Activated CD8-positive, alpha-beta T cell treated with anti-CD3 and anti-CD28 coated beads, Interleukin-2, amount 10 ng/mL, durations not matched to agents 7 days and 5 days (primary cell): ENCODE measurements around the gene ANXA8. TPM values are rescaled to one million over a fixed set of nuclear protein-coding genes. Genes with fewer than 3 reads are reported as not detected.

ENCODE experiments used
- ATAC-seq: fragments of 150-1000 bp; cut with Tn5 transposase; one replicate; pipeline ENCODE4 v1.10.0; 2021; ENCODE audit warnings: moderate library complexity
- CTCF ChIA-PET: fragments of 350-600 bp; sonication (Branson Sonifier 250); formaldehyde crosslinking; loops from one replicate; lab custom pipeline; 2021; ENCODE audit warnings: antibody characterized with exemption; lab: Charles Lee
- POLR2A ChIA-PET: fragments of 350-600 bp; sonication (Branson Sonifier 250); formaldehyde crosslinking; loops from one replicate; lab custom pipeline; 2021; ENCODE audit warnings: antibody characterized with exemption; lab: Charles Lee
- DNase-seq: peaks from one replicate; pipeline ENCODE4 v3.0.0-alpha.2; 2020
- H3K27ac Mint-ChIP-seq: one replicate; pipeline ENCODE4 v1.8.0; 2021; ENCODE audit warnings: mild to moderate bottlenecking, mixed read lengths
- H3K27me3 Mint-ChIP-seq: one replicate; pipeline ENCODE4 v1.8.0; 2021; ENCODE audit warnings: low read depth, mixed read lengths
- H3K36me3 Mint-ChIP-seq: one replicate; pipeline ENCODE4 v1.8.0; 2021; ENCODE audit warnings: low read depth, mixed read lengths
- H3K4me1 Mint-ChIP-seq: one replicate; pipeline ENCODE4 v1.8.0; 2021; ENCODE audit warnings: low read depth, mixed read lengths
- H3K4me3 Mint-ChIP-seq: one replicate; pipeline ENCODE4 v1.8.0; 2021; ENCODE audit warnings: mild to moderate bottlenecking, mixed read lengths
- H3K9me3 Mint-ChIP-seq: one replicate; pipeline ENCODE4 v1.8.0; 2022; ENCODE audit warnings: mixed read lengths; ENCODE audit not compliant: insufficient read depth
- total RNA-seq, 2 experiments: library from RNA; stranded (reverse); gene quantifications; one replicate each; pipeline ENCODE4 v1.2.3, GENCODE V29; 2021

ANXA8 gene
- total RNA-seq, 2 experiments from 2014 or later: not detected

GRCh38 chr10:47451998-47452494 lies 31.9 kb downstream of the ANXA8 start:
- Mint-ChIP-seq H3K27me3 (peaks cover 11% of the 10 kb centered on the region), H3K4me1 (no peaks in the 10 kb centered on the region), H3K36me3 (no peaks in the 10 kb centered on the region), H3K27ac (no peak overlapping the region), H3K9me3 (no peaks in the 10 kb centered on the region), H3K4me3 (no peak overlapping the region)
- ChIA-PET POLR2A (no interaction called here), CTCF (no interaction called here)
- no peak for ATAC-seq
- DNase-seq: no peak

DNA sequence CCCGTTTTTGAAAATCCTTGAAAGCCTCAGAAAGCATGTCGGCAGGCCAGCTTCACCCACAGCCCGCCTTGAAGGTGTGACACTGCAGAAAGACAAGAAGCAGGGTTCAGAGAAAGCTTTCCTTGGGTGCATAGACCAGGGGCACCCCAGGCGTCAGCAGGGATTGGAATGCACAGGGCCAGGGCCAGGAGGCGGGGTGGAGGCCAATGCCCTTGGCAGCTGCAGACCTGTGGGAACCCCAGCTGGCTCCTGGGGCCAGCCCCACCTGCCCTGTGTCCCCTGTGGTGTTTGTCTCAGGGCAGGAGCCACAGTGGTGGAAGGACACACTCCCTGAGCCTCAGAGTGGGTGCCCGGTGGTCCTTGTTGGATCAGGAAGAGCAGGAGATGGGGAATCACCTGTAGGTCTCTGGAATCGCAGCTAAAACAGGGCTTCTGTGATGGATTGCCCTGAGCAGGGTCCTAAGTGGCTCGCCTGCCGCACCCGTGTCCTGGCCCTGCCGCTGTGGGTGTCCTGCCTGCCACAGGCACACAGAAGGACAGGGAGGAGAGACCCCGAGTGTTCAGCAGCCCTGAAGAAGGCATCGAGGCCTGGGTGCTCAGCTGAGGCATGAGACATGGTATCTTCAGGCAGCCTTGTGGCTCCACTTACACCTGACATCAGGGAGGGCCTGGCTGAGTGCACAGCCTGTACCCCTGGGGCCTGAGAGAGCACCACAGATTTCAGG lies 32.5 kb downstream of the ANXA8 start:
- POLR2A ChIA-PET: no interaction called here

GRCh38 chr10:47450442-47450841 lies 33.5 kb downstream of the ANXA8 start:
- ChIA-PET POLR2A (no interaction called here), CTCF (no interaction called here)
- no peaks in the 10 kb centered on the region for H3K4me1 Mint-ChIP-seq
- peaks cover 7% of the 10 kb centered on the region for H3K9me3 Mint-ChIP-seq
- DNase-seq (no peak), ATAC-seq (no peak)
- no peaks in the 10 kb centered on the region for H3K36me3 Mint-ChIP-seq
- peaks cover 11% of the 10 kb centered on the region for H3K27me3 Mint-ChIP-seq
- H3K4me3 Mint-ChIP-seq: no peak overlapping the region
- no peak overlapping the region for H3K27ac Mint-ChIP-seq

More for the DNA sequence above, 32.5 kb downstream of the ANXA8 start:
- peaks cover 11% of the 10 kb centered on the region for H3K27me3 Mint-ChIP-seq
- no peak overlapping the region for H3K4me3 Mint-ChIP-seq
- no peak overlapping the region for H3K27ac Mint-ChIP-seq
- H3K36me3 Mint-ChIP-seq: no peaks in the 10 kb centered on the region
- no peak for ATAC-seq
- DNase-seq: no peak
- no peaks in the 10 kb centered on the region for H3K4me1 Mint-ChIP-seq
- CTCF ChIA-PET: no interaction called here
- H3K9me3 Mint-ChIP-seq: no peaks in the 10 kb centered on the region

DNA sequence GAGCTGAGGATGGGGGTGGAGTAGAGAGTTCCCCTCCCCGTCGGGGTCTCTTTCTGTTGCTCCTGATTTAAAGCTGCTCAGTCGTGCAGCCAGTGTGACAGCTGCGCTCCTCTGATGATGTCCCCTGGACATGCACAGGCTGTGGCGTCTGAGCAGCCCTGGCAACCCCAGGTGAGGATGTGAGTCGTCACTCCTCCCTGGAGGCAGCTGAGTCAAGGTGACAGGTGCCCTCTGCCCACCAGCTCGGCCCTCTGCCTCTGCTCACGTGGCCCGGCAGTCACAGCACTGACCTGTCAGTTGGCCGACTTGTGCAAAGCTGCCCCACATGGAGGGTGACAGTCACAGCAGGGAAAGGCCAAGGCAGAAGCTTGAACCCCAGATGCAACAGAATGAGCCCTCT lies 33.9 kb downstream of the ANXA8 start:
- ATAC-seq (no peak), DNase-seq (no peak)
- Mint-ChIP-seq H3K9me3 (peaks cover 10% of the 10 kb centered on the region), H3K36me3 (no peaks in the 10 kb centered on the region), H3K4me1 (no peaks in the 10 kb centered on the region), H3K27ac (no peak overlapping the region), H3K27me3 (peaks cover 11% of the 10 kb centered on the region), H3K4me3 (no peak overlapping the region)
- CTCF ChIA-PET: no interaction called here
- POLR2A ChIA-PET: no interaction called here

GRCh38 chr10:47449102-47449978 lies 34.6 kb downstream of the ANXA8 start:
- H3K4me1 Mint-ChIP-seq: no peaks in the 10 kb centered on the region
- no peaks in the 10 kb centered on the region for H3K36me3 Mint-ChIP-seq
- ChIA-PET CTCF (no interaction called here), POLR2A (no interaction called here)
- peaks cover 6% of the 10 kb centered on the region for H3K27me3 Mint-ChIP-seq
- no peak overlapping the region for H3K4me3 Mint-ChIP-seq
- no peak overlapping the region for H3K27ac Mint-ChIP-seq
- no peak for DNase-seq
- peaks cover 10% of the 10 kb centered on the region for H3K9me3 Mint-ChIP-seq
- peak; percentile 12 for ATAC-seq

DNA sequence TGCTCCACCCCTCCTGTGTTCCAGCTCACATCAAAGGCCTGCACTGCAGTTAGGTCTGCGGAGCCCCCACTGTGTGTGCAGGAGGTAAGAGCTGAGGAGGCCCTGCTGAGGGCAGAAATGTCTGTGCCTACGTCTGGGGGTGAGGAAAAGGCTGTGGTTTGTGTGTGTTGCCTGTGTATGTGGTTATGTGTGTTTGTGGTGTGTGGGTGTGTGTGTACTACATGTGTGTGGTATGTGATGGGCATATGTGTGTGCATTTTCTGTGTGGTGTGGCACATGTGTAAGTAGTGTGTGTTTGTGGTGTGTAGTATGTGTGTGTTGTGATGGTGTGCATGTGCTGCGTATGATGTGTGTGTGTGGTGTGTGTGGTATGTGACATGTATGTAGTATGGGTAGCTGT lies 36.2 kb downstream of the ANXA8 start:
- DNase-seq (no peak), ATAC-seq (no peak)
- POLR2A ChIA-PET: no interaction called here
- Mint-ChIP-seq H3K4me3 (no peak overlapping the region), H3K27ac (no peak overlapping the region), H3K36me3 (no peaks in the 10 kb centered on the region), H3K27me3 (no peaks in the 10 kb centered on the region), H3K4me1 (no peaks in the 10 kb centered on the region), H3K9me3 (peaks cover 10% of the 10 kb centered on the region)
- CTCF ChIA-PET: no interaction called here

- Mint-ChIP-seq H3K27me3 (peaks cover under 1% of the 10 kb centered on the region), H3K27ac (no peak overlapping the region), H3K36me3 (no peaks in the 10 kb centered on the region), H3K9me3 (peaks cover 10% of the 10 kb centered on the region), H3K4me1 (no peaks in the 10 kb centered on the region), H3K4me3 (no peak overlapping the region)
- POLR2A ChIA-PET: no interaction called here
- DNase-seq: no peak
- CTCF ChIA-PET: no interaction called here
- no peak for ATAC-seq
Measured at GRCh38 chr10:47447209-47447608, 36.7 kb downstream of the ANXA8 start.

GRCh38 chr10:47445720-47446119 lies 38.2 kb downstream of the ANXA8 start:
- ChIA-PET POLR2A (no interaction called here), CTCF (no interaction called here)
- H3K27me3 Mint-ChIP-seq: peaks cover 6% of the 10 kb centered on the region
- H3K9me3 Mint-ChIP-seq: peaks cover 10% of the 10 kb centered on the region
- no peak overlapping the region for H3K4me3 Mint-ChIP-seq
- H3K4me1 Mint-ChIP-seq: no peaks in the 10 kb centered on the region
- DNase-seq: no peak
- no peaks in the 10 kb centered on the region for H3K36me3 Mint-ChIP-seq
- no peak for ATAC-seq
- no peak overlapping the region for H3K27ac Mint-ChIP-seq

GRCh38 chr10:47444047-47444446 lies 39.9 kb downstream of the ANXA8 start:
- DNase-seq (no peak), ATAC-seq (no peak)
- ChIA-PET CTCF (no interaction called here), POLR2A (no interaction called here)
- peaks cover 2% of the 10 kb centered on the region for H3K36me3 Mint-ChIP-seq
- H3K9me3 Mint-ChIP-seq: peaks cover 10% of the 10 kb centered on the region
- H3K27me3 Mint-ChIP-seq: peaks cover 6% of the 10 kb centered on the region
- H3K4me3 Mint-ChIP-seq: no peak overlapping the region
- H3K4me1 Mint-ChIP-seq: no peaks in the 10 kb centered on the region
- H3K27ac Mint-ChIP-seq: no peak overlapping the region

DNA sequence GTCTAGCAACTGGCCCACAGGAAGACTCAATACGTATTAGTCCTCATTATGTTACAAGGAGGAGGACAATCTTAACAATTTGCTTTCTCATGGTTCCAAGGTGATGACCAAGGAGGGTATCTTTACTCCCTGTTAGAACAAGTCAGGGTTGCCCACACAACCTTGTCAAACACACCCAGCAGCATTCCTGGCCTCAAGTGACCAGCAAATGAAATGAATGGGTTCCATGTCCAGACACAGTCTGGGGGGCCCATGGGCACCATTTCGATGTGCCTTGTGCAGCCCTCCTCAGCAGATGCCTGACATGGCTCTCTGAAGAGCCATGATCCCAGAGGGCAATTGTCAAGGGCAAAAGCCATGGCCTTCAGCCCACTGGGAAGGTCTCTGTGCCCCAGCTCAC lies 40.8 kb downstream of the ANXA8 start:
- DNase-seq (no peak), ATAC-seq (no peak)
- peaks cover 2% of the 10 kb centered on the region for H3K36me3 Mint-ChIP-seq
- POLR2A ChIA-PET: no interaction called here
- no peak overlapping the region for H3K27ac Mint-ChIP-seq
- CTCF ChIA-PET: no interaction called here
- H3K27me3 Mint-ChIP-seq: peaks cover 7% of the 10 kb centered on the region
- peaks cover 10% of the 10 kb centered on the region for H3K9me3 Mint-ChIP-seq
- no peaks in the 10 kb centered on the region for H3K4me1 Mint-ChIP-seq
- no peak overlapping the region for H3K4me3 Mint-ChIP-seq

DNA sequence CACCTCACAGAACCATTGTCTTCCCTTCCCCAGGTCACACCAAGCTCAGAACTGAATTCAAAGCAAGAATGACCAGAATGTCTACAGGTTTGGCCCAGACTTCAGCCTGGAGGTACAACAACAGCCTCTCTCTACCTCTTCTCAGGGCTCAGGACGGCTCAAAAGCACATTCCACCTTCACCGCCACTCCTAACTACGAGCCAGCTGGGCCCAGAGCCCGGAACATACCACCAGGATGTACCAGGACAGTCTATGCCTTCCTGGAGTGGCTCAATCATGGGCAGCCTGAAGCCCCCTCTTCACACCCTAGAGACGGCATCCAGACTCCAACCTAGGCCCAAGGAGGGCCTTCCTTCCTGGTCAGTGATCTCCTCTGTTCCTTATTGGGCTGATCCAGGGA lies 41.6 kb downstream of the ANXA8 start:
- Mint-ChIP-seq H3K4me1 (no peaks in the 10 kb centered on the region), H3K36me3 (peaks cover 2% of the 10 kb centered on the region), H3K27me3 (peaks cover 9% of the 10 kb centered on the region), H3K4me3 (no peak overlapping the region), H3K27ac (no peak overlapping the region), H3K9me3 (peaks cover 10% of the 10 kb centered on the region)
- DNase-seq (no peak), ATAC-seq (no peak)
- ChIA-PET CTCF (no interaction called here), POLR2A (no interaction called here)

GRCh38 chr10:47441938-47442337 lies 42.0 kb downstream of the ANXA8 start:
- DNase-seq: no peak
- Mint-ChIP-seq H3K4me3 (no peak overlapping the region), H3K27ac (no peak overlapping the region), H3K36me3 (peaks cover 2% of the 10 kb centered on the region), H3K27me3 (peaks cover 11% of the 10 kb centered on the region), H3K4me1 (no peaks in the 10 kb centered on the region), H3K9me3 (peaks cover 12% of the 10 kb centered on the region)
- ChIA-PET CTCF (no interaction called here), POLR2A (no interaction called here)
- ATAC-seq: no peak
